ELF-1 (cell line): ENCODE results near the gene CALML3.

Experiments
- DNase-seq: peaks from one replicate; pipeline ENCODE4 v3.0.0-alpha.2; 2016; ENCODE audit warnings: low read depth, low spot score

CALML3 gene

GRCh38 chr10:5538892-5539651 is 14.3 kb downstream of the CALML3 start:
- peak; percentile 78 for DNase-seq

- no peak for DNase-seq
Measured at GRCh38 chr10:5540080-5540479, 15.3 kb downstream of the CALML3 start.

DNA sequence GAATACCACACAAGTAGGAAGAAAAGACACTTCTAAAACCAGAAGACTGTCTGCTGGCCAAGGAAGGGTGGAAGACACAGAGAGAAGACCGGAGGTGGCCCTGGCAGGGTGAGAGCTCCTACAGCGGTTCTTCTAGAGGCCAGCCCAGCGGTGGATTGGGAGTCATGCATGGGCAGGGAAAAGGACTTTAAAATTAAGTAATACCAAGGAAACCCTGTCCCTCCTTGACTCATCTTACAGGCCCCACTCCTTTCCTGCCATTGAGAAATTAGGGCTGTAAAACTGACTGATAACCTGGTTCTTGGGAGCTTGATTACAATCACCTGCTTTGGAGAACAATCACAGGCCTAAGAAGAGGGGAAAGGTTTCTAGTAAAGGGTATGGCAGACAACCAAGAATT is 16.1 kb downstream of the CALML3 start:
- no peak for DNase-seq

DNA sequence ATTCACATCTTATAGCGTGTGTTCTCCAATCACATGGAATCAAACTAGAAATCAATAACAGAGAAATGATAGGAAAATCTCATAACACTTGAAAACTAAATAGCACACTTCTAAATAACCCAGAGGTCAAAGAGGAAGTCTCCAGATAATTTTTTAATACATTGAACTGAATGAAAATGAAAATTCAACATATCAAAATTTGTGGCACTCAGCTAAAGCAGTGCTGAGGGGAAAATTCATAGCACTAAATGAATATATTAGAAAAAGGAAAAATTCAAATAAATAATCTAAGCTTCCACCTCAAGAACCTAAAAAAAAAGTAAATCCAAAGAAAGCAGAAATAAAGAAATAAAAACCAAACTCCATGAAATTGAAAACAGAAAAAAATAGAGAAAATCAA is 17.3 kb downstream of the CALML3 start:
- DNase-seq, result no peak

DNA sequence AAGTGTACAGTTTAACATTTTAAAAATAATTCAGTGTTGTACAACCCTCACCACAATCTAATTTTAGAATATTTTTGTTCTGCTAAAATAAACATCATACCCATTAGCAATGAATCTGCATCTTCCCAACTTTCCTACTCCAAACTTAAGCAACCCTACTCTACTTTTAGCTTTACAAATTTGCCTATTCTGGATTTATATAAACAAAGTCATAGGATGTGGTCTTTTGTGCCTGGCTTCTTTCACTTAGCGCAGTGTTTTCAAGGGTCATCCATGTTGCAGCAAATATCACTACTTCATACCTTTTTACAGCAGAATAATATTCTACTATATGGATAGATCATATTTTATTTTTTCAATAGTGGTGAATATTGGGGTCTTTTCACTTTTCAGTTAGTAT is 18.9 kb downstream of the CALML3 start:
- DNase-seq, result no peak

DNA sequence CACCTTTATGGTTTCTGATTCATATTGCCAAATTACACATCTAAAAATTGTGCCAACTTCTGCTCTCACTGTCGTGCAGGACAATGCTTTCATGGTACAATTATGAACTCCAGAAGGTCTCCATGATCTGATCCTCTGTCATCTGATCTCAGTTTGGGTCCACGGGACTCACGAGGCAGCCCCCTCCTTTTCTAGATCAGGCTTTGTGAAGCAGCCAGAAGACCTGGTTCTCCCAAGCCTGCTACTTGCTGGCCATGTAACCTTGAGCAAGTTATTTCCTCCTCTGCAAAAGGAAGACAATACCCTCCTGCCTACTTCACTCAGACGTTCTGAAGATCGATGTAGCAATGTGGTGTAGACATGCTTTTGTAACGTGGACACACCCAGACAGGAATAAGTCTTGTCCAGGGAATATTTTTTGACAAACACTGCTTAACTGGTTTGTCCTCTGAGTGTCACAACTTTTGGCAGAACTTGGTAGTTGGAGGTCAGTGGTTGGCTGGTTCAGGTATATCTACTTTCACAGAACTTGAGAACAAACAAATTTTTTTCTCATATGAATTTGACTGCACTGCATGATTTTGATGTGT is 19.6 kb downstream of the CALML3 start:
- no peak for DNase-seq

GRCh38 chr10:5545011-5545410 is 20.2 kb downstream of the CALML3 start:
- DNase-seq, result no peak

- no peak for DNase-seq
Measured at GRCh38 chr10:5545426-5545777, 20.6 kb downstream of the CALML3 start.

DNA sequence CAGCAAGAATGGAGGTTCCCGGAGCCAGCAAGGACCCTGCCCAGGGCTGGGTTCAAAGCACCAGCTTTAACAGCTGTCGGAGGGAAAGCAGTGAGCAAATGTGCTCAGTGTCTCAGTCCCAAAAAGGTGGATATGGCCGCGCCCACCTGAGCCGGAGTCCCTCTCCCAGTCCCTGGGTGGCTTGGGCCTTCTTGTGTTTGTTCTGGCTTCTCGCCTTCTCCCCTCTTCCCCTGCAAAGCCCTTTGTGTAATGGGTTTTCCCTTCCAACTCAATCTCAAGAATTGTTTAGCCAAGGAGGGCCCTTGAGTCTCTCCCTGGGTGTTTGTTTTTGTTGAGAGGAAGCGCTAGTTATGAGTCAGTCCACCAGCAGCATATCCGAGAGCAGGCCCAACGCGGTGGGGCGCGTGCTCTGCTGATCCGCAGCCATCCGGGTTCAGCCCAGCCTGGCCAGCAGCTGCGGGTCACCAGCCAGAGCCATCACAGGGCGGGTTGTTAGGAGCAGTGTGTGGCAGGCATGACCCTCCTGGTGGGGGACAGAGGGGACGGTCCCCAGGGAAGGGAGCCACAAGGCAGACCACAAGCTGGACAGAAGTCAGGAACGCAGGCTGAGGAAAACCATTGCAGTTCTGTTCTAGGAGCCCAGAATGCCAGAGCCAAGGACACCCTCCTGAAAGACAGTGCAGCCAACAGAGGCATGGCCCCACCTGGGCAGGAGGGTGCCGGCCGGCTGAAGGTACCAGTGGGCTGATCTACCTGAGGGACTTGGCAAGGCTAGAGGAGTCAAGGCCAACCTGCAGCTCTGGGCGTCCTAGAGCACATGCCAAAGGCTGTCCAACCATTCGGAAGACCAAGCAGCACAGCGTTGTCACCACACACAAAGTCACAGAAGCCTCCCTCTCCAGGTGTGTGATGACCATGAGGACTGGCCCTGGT is 21.3 kb downstream of the CALML3 start:
- DNase-seq, result peak; percentile 49

DNA sequence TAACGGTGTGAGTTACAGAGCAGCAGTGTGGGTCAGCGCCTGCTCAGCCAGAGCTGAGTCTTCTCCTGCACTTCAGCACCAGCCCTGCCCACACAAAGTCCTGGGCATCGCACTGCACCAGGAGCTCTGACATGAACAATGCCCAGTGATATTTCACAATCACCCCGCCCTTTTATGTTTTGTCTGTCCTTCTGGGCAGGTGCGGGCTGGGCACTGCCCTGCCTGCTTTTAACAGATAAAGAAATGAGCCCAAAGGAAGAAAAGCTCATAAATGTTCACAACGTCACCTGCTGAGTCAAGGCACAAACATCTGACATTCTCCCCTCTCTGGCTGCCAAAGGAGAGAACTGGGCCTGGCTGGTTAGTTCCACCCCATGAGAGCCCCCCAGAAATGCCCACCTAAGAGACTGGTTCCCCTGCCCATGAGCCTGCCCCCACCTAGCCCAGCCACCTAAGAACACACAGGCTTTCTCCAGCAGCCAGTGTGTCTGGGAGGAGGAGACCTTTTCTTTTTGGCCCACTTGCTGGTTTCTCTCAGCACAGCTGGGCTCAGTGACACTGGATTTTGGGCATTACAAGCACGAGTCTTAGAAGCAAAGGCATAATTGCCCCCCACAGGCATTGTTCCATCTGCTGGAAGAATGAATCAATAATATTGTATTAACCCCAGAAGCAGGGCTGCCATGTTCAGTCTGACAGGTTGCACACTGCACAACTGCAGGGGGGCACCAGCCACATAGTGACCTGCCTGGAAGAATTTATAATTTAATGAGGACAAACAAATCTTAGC is 22.3 kb downstream of the CALML3 start:
- DNase-seq, result no peak

DNA sequence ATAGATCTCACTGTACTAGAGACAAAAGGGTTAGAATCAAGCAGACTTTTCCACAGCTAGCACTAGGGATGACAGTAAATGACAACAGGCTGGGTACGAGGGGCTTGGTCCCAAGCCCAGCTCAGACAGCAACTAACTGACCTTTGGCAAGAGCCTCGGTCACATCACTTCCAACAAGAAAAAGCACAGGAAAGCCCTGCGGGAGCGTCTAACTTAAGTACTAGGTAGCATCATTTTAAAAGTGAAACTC is 22.8 kb downstream of the CALML3 start:
- DNase-seq, result no peak

GRCh38 chr10:5547931-5548660 is 23.3 kb downstream of the CALML3 start:
- DNase-seq, result no peak

GRCh38 chr10:5549462-5550249 is 24.9 kb downstream of the CALML3 start:
- DNase-seq, result no peak

GRCh38 chr10:5550250-5550545 is 25.4 kb downstream of the CALML3 start:
- no peak for DNase-seq

DNA sequence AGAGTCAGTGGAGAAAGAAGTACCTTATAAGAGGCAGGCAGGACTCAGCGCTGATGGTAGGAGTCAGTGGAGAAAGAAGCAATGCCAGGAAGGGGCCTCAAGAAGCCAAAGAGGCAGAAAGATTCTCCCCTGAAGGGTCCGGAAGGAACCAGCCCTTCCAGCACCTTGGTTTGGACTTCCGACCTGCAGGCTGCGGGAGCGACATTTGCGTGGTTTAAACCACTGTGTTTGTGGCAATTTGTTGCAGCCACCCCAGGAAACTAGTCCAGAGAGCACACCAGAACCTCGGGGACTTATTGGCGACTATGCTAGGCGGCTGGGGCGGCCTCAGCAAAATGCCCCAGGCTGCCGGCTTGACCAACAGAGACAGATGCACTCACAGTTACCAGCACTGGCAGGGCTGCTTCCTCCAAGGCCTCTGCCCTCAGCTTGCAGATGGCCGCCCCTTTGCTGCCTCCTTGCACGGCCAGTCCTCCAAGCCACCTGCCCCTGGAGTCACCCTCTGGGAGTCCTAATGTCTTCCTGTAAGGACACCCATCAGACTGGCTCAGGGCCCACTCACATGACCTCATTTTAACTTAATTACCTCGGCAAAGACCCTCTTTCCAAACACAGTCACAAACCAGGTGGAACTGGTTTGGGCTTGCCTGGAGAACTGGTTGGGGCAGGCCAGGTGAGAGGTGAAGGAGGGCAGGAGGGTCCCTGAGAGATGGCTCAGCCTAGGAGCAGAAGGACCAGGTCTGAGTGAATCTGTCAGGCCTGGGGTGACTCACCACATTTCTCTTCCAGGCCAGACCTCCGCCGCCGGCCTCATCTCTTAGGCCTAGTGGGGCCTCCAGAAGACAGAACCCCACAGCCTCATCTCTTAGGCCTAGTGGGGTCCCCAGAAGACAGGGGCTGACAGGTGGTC is 26.1 kb downstream of the CALML3 start:
- DNase-seq, result peak; percentile 88

DNA sequence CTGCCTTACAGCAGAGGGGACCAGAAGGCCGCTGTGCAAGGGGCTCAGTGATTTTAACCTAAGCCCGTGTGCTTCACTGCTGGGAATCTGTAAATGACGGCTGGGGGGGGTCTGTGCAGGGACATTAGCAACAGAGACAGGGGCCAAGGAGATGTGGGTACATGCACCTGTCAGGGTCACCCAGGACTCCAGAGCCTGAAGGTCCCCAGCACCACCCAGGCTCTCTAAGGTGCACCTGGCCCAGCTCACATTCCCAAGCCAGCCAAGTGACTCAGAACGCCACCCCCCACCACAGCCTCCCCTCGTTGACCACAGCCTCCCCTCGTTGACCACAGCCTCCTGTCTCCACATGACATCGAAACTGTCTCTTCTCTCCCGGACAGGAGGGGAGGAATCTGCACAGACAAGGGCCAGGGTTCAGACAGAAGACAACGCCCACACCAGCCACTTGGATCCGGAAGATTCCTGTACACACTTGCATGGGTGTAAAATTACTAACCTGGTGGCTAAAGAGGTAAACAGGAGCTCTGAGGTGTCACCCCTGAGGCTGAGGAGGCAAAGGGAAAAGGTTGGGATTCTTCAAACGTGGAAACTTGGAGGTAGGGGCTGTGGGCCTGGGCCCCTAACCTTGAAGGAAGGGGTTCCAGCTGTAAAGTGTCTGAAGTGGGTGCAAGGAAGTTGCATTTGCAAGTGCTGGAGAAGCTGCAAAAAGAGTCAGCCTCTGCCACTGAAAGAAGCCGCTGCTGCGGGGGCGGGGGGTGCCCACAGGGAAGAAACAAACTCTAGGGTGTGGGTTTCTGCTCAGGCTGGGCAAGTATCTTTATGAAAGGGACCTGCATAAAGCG is 27.0 kb downstream of the CALML3 start:
- no peak for DNase-seq

- DNase-seq, result no peak
Measured at GRCh38 chr10:5552376-5553321, 27.9 kb downstream of the CALML3 start.
